A673 (cell line): ENCODE measurements around the gene ATOSB. TPM values are rescaled to one million over a fixed set of nuclear protein-coding genes. Genes with fewer than 3 reads are reported as not detected.

Experiments
- BruUV-seq: library from RNA; stranded (reverse); fragments of 400-500 nt; replicated peaks from 2 replicates; lab custom pipeline; 2021; lab: Mats Ljungman, UMichigan
- CTCF ChIA-PET: fragments of 300-600 bp; sonication (Branson Sonifier 250); formaldehyde crosslinking; loops from one replicate; lab custom pipeline; 2022; ENCODE audit warnings: antibody characterized with exemption; lab: Charles Lee
- POLR2A ChIA-PET: fragments of 300-600 bp; sonication (Branson Sonifier 250); formaldehyde crosslinking; loops from one replicate; lab custom pipeline; 2022; ENCODE audit warnings: antibody characterized with exemption; ENCODE audit not compliant: low non-redundant PET; lab: Charles Lee
- DNase-seq: peaks from one replicate; pipeline ENCODE4 v3.0.0-alpha.2; 2015; ENCODE audit warnings: low spot score
- H3K27ac ChIP-seq: fragments of 200-600 bp; sonication (generic); 2 replicates; pipeline ENCODE4 v1.5.1; 2016; ENCODE audit warnings: mixed run types, low read depth, mild to moderate bottlenecking, mixed read lengths, antibody characterized with exemption, low read length; ENCODE audit not compliant: poor library complexity, severe bottlenecking
- H3K27me3 ChIP-seq: fragments of 200-600 bp; sonication (generic); replicated peaks from 2 replicates; pipeline ENCODE4 v1.6.1; 2017; ENCODE audit warnings: mixed run types, low read depth, mild to moderate bottlenecking, mixed read lengths, antibody characterized with exemption, low read length; ENCODE audit not compliant: insufficient read depth, poor library complexity
- H3K36me3 ChIP-seq: fragments of 200-600 bp; sonication (generic); 2 replicates; pipeline ENCODE4 v1.6.1; 2016; ENCODE audit warnings: mixed run types, mild to moderate bottlenecking, mixed read lengths, antibody characterized with exemption, low read length; ENCODE audit not compliant: insufficient read depth, poor library complexity, severe bottlenecking
- H3K4me1 ChIP-seq: fragments of 200-600 bp; sonication (generic); 2 replicates; pipeline ENCODE4 v1.6.1; 2017; ENCODE audit warnings: mixed run types, mild to moderate bottlenecking, mixed read lengths, antibody characterized with exemption, low read length; ENCODE audit not compliant: insufficient read depth, poor library complexity, severe bottlenecking
- H3K4me3 ChIP-seq: fragments of 200-600 bp; sonication (generic); 2 replicates; pipeline ENCODE4 v1.5.1; 2016; ENCODE audit warnings: low read depth, mixed run types, mild to moderate bottlenecking, mixed read lengths, low read length; ENCODE audit not compliant: poor library complexity, severe bottlenecking
- H3K9me3 ChIP-seq: fragments of 200-600 bp; sonication (generic); 2 replicates; pipeline ENCODE4 v1.6.1; 2016; ENCODE audit warnings: mixed run types, low read depth, mild to moderate bottlenecking, mixed read lengths, antibody characterized with exemption, low read length; ENCODE audit not compliant: poor library complexity, severe bottlenecking
- EZH2 ChIP-seq: fragments of 200-600 bp; sonication (generic); IDR thresholded peaks from 2 replicates; pipeline ENCODE4 v1.6.1; 2017; ENCODE audit warnings: borderline replicate concordance, low read depth, mild to moderate bottlenecking, mixed read lengths, antibody characterized with exemption, low read length; ENCODE audit not compliant: poor library complexity, severe bottlenecking
- intact Hi-C: fragments of 100-400 bp; cut with micrococcal nuclease; formaldehyde crosslinking; loops from one replicate; pipeline ENCODE4 v1.10.0; 2022; ENCODE audit not compliant: unreplicated experiment
- total RNA-seq: library from RNA; stranded (reverse); gene quantifications from 2 replicates; pipeline ENCODE4 v1.2.3, GENCODE V29; 2021
- TF ChIP-seq, protein P1 (sequence below): fragments of 300-800, 200-600 bp; sonication (generic); conservative IDR thresholded peaks from 2 replicates; pipeline ENCODE4 v1.5.1; 2017; ENCODE audit warnings: low read depth, mild to moderate bottlenecking, antibody characterized with exemption, low read length, moderate library complexity, mixed read lengths

Gene ATOSB
- total RNA-seq, 1 experiment from 2014 or later: 7.4 TPM

DNA sequence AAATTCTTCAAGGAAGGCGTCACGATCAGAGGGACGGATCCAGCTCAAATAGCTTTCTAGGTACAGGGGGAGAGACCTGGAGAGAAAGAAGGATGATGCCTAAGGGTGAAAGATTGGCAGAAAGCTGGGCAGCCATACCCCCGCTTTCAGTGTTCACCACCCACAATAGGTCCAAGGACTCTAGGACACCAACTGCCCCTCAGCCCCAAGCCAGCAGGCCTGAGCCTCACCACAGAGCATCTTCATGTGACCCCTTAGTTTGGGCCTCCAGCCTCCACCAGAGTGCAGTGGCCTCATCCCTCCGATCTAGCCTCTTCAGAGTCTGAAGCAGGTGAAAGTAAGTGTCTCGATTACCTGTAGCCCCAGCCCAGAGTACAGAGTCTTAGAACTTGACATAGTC lies 41.5 kb downstream of the ATOSB start:
- Histone ChIP-seq H3K9me3 (no peaks in the 10 kb centered on the region), H3K4me3 (no peak overlapping the region), H3K27ac (no peak overlapping the region), H3K36me3 (peaks cover 42% of the 10 kb centered on the region), H3K4me1 (peaks cover 15% of the 10 kb centered on the region), H3K27me3 (no peaks in the 10 kb centered on the region)
- TF ChIP-seq EZH2: no peak
- TF ChIP-seq, protein P1, sequence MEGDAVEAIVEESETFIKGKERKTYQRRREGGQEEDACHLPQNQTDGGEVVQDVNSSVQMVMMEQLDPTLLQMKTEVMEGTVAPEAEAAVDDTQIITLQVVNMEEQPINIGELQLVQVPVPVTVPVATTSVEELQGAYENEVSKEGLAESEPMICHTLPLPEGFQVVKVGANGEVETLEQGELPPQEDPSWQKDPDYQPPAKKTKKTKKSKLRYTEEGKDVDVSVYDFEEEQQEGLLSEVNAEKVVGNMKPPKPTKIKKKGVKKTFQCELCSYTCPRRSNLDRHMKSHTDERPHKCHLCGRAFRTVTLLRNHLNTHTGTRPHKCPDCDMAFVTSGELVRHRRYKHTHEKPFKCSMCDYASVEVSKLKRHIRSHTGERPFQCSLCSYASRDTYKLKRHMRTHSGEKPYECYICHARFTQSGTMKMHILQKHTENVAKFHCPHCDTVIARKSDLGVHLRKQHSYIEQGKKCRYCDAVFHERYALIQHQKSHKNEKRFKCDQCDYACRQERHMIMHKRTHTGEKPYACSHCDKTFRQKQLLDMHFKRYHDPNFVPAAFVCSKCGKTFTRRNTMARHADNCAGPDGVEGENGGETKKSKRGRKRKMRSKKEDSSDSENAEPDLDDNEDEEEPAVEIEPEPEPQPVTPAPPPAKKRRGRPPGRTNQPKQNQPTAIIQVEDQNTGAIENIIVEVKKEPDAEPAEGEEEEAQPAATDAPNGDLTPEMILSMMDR: no peak
- no TSS peak for BruUV-seq
- DNase-seq: no peak
- CTCF ChIA-PET: no interaction called here
- intact Hi-C loops: no loop called here
- POLR2A ChIA-PET: no interaction called here

DNA sequence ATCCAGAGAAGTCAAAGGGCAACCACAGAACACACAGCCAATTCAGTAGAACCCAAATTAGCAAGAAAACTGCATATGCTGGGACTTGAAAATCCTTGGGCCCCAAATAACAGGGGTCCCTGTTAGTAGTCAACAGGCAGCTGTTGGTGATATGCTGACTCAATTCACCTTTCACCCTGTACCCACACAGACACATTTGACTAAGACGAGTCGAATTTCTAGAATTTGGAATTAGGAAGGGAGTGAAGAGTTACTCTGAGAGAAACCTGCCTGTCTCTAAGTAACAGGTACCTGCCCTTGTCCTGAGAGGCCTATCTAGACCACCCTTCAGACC lies 42.4 kb downstream of the ATOSB start:
- TSS peak; percentile 95 for BruUV-seq
- H3K4me3 ChIP-seq: peak overlapping the region; percentile 10
- H3K4me1 ChIP-seq: peaks cover 11% of the 10 kb centered on the region
- peaks cover 50% of the 10 kb centered on the region for H3K36me3 ChIP-seq
- intact Hi-C loops: no loop called here
- CTCF ChIA-PET: no interaction called here
- POLR2A ChIA-PET: no interaction called here
- no peaks in the 10 kb centered on the region for H3K27me3 ChIP-seq
- no peak for DNase-seq
- TF ChIP-seq, protein P1: no peak
- TF ChIP-seq EZH2: no peak
- H3K27ac ChIP-seq: peak overlapping the region; percentile 76
- H3K9me3 ChIP-seq: no peaks in the 10 kb centered on the region

DNA sequence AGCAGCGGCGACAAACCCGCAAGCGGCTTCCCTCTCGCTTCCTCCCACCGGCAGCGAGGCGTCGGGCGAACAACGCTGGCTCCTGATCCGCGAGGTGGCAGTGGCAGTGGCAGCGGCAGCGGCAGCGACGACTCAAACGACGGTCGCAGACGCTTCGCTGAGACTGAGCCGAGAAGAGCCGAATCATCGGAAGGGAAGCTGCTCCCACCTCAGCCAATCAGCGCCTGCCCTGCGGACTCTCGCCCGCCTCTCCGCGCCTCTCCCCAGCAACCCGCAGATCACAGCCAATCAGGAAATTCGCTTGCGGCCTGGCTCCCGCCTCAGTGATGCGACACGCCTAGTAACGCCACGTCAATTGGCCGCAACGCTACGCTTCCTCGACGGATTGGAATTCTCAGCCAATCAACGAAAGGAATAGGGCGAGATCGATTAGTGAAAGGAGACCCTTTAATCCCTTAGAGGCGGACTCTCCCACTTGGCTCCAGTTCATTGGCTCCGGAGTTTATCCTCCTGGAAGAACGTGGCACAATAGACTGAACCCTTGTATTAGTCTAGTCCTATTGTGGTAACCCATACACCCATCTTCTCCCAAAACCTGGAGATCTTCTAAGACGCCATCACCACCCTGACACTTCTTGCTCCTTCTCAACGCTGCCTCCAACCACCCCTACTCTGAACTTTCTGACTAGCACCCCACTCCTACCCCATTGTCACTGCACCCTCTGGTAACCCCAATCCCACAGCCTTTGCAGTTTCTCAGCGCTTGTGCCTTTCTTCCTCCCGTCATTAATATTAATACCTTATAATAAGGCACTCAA lies 43.0 kb downstream of the ATOSB start, which contains the start of gene VCP:
TSS of gene VCP (minus strand) at position 165 of the 818 bp plus-strand sequence. CDS start 272 bp downstream, outside the sequence.
- CTCF ChIA-PET: no interaction called here
- POLR2A ChIA-PET: interaction anchor here (0.5 to 0.8 kb wide), 2 partner anchors 8 to 30 kb away, joined by 4 read pairs; partner anchors contain the start of gene STOML2
- Histone ChIP-seq H3K4me3 (peak within 1 kb of the TSS; percentile 98), H3K36me3 (peaks cover 56% of the 10 kb centered on the region), H3K27ac (peak within 1 kb of the TSS; percentile 100), H3K27me3 (no peaks in the 10 kb centered on the region), H3K9me3 (no peaks in the 10 kb centered on the region), H3K4me1 (peaks cover 6% of the 10 kb centered on the region)
- intact Hi-C loops: no loop called here
- no TSS peak for BruUV-seq
- peak; percentile 100 for DNase-seq
- TF ChIP-seq, protein P1: no peak
- TF ChIP-seq EZH2: no peak
